NCI-H146 treated with DMSO at 0.1 percent for 48 hours (cell line): Measurements from ENCODE around the gene CLIP1.
"Not testable (repeated sequence)": the region's sequence is repeated elsewhere in the genome, so short reads cannot be mapped to it uniquely, and the experiment has no call there.

Experiments used
- DNase-seq: peaks from one replicate; lab custom pipeline; 2025; ENCODE audit not compliant: unreplicated experiment; lab: John Stamatoyannopoulos, UW

Gene CLIP1

DNA sequence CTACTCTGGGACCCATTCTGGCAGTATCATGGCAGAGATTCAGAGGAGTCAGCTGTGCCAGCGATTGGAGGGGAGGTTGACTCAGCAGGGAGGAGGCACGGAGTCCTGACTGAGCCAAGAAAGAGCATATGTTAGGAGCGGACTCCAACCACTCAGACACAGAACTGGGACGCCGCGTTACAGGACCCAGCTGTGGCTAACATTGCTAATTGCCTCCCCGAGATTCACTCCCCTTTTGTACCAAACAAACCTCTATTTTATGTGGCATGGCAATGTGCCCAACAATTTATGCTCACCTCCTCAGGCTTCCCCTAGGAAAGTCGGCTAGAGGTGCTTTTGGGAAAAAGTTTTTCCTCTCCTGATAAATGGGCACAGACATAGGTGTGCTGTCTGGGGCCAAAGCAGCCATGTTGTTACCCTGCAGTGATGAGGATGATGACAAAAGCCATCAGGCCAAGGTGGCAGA is 15.2 kb upstream of the CLIP1 start:
- DNase-seq = no peak

DNA sequence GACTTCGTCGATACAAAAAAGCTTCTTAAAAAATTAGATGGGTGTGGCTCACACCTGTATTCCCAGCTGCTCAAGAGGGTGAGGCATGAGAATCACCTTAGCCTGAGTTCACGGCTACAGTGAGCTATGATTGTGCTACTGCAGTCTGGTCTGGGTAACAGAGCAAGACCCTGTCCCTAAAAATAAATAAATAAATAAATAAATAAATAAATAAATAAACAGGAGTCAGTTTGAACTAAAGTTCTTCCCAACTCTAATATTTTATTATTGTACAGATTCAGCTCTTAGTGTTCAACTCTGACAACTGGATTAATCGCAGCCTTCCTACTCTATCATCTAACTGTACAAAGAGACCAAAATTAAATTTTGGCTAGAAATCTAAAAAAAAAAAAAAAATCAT is 12.7 kb upstream of the CLIP1 start:
- DNase-seq = no peak

DNA sequence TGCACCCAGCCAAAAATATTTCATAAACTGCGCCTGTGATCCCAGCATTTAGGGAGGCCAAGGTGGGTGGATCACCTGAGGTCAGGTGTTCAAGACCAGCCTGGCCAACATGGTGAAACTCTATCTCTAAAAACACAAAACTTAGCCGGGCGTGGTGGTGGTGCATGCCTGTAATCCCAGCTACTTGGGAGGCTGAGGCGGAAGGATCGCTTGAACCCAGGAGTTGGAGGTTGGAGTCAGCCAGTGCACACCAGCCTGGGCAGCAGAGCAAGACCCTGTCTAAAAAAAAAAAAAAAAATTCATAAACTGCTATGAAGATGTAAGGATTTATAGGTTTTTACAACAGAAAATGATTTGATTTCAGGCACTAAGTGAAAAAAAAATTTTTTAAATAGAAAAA is 6.6 kb upstream of the CLIP1 start:
- DNase-seq = not testable (repeated sequence)

DNA sequence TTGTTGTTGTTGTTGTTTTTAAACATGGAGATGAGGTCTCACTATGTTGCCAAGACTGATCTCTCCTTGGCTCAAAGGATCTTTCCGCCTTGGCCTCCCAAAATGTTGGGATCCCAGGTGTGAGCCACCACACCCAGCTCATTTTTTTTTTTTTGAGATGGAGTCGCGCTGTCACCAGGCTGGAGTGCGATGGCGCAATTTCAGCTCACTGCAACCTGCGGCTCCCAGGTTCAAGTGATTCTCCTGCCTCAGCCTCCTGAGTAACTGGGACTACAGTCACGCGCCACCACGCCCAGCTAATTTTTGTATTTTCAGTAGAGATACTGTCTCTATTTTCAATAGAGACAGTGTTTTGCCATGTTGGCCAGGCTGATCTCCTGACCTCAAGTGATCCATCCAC is 4.9 kb upstream of the CLIP1 start:
- no peak for DNase-seq

DNA sequence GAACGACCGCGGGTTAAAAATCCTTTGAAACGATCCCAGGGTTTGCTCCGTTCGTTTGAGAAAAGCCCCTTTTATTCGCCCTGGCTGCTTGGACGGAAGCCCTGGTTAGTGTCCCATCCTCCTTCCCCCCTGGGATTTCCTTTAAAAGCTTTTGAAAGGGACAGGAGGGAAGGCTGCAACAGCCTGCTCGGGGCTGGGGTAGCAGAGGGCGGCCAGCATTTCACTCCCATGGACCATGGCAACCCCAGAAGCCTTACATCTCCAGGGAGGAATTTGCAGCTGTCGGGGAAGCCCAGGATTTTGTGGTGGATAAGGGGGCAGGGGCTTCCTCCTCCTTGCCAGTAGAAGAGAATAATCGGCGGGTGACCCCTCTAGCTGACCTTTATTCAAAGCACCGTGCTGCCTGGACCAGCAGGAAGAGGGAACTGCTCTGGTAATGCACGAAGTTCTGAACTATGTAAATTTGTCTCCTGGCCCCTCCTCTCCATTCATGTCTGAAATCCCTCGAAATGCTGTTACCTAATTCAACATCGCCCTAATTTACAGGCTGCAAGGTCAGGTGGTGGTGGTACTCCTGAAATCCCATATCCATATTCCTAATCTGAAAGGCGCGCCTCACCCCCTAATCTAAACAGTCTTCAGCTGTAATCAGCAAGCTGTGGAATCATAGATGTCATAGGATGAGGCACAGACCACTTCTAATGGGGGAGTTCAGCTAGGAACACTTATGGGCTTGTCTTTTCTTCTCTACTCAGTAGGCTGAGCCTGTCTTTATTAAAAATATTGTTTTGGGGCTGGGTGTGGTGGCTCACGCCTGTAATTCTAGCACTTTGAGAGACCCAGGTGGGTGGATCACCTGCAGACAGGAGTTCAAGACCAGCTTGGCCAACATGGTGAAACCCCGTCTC is 1.0 kb upstream of the CLIP1 start:
- no peak for DNase-seq

- DNase-seq = peak; percentile 34
Measured at GRCh38 chr12:122422730-122423257, 325 bp upstream of the CLIP1 start.

- peak; percentile 8 for DNase-seq
Measured at GRCh38 chr12:122421187-122421820, 1.2 kb downstream of the CLIP1 start.

- no peak for DNase-seq
Measured at GRCh38 chr12:122420471-122421162, 1.9 kb downstream of the CLIP1 start.

GRCh38 chr12:122419094-122419493 is 3.4 kb downstream of the CLIP1 start:
- not testable (repeated sequence) for DNase-seq

DNA sequence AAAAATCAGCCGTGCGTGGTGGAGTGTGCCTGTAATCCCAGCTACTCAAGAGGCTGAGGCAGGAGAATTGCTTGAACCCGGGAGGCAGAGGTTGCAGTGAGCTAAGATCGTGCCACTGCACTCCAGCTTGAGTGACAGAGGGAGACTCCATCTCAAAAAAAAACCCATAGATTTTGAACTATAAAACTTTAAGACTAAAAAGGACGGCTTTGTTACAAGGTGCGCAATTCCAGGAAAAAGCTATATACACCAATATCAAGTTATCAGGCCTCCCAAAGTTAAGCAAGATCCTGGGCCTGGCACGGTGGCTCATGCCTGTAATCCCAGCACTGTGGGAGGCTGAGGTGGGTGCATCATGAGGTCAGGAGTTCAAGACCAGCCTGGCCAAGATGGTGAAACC is 6.8 kb downstream of the CLIP1 start:
- DNase-seq = not testable (repeated sequence)

GRCh38 chr12:122413516-122414404 is 8.7 kb downstream of the CLIP1 start:
- no peak for DNase-seq

GRCh38 chr12:122412851-122413433 is 9.5 kb downstream of the CLIP1 start:
- no peak for DNase-seq

GRCh38 chr12:122411537-122411936 is 10.9 kb downstream of the CLIP1 start:
- DNase-seq = no peak

GRCh38 chr12:122407208-122407607 is 15.3 kb downstream of the CLIP1 start:
- no peak for DNase-seq

- no peak for DNase-seq
Measured at GRCh38 chr12:122406701-122407164, 15.7 kb downstream of the CLIP1 start.

- DNase-seq = no peak
Measured at GRCh38 chr12:122403831-122404230, 18.6 kb downstream of the CLIP1 start.

DNA sequence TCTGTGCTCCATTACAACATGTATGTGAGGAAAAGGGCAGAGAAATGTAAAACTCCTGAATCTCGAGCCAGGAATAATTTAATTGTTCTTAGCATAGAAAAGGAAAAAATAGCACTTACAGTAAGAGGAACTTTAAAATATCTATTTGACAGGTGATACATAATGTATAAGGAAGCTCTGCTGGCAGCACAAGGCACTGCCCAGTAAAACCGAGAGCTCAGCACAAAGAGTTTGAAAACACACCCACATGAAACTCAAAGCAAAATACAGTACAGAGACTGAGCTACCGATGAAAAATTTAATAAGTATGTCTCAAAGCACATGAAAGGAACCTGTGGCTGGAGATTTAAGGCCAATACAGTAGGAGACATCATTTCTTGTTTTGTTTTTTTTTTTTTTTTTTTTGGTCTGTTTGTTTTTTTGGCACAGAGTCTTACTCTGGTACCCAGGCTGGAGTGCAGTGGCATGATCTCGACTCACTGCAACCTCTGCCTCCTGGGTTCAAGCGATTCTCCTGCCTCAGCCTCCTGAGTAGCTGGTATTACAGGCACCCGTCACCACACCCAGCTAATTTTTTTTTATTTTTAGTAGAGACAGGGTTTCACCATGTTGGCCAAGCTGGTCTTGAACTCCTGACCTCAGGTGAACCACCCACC is 19.2 kb downstream of the CLIP1 start:
- no peak for DNase-seq

DNA sequence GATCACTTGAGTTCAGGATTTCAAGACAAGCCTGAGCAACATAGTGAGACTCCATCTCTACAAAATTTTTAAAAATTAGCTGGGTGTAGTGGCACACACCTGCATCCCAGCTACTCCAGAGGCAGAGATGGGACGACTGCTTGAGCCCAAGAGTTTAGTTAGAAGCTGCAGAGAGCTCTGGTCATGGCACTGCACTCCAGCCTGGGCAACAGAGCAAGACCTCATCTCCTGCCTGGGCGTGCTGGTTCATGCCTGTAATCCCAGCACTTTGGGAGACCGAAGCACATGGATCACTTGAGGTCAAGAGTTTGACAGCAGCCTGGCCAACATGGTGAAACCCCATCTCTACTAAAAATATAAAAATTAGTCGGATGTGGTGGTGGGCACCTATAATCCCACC is 20.2 kb downstream of the CLIP1 start:
- no peak for DNase-seq

GRCh38 chr12:122399592-122400373 is 22.7 kb downstream of the CLIP1 start:
- DNase-seq = peak; percentile 17
